Measurements from ENCODE around the gene ZNF507. TPM values are rescaled to one million over a fixed set of nuclear protein-coding genes. Genes with fewer than 3 reads are reported as not detected.

Gene ZNF507
- total and polyA plus RNA-seq, 4 donors = 4.0 to 29.8 (median 9.8) TPM

DNA sequence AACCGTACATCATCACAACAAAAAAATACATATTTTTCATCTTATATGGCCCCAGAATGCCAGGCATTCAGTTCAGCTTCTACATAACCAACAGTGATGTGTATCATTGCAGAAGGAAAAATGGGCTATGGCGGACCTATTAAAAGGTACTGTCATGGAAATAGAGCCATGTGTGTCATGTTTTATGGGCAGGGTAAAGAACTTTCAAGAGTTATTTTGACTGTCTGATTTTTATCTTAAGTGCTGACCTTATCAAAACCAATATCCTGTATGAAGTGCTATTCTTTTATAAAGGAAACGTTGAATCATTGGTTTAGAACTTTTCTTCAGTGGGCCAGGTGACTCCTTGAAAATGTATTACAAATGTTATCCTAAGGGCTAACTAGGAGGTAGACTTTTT is 9.9 kb downstream of the ZNF507 start:
- no peaks in the 10 kb centered on the region for H3K27me3 ChIP-seq (ENCODE audit: control insufficient read depth in 3 of 3, insufficient read depth in 3 of 3, low read length in 2 of 3)
- peaks cover 27 to 62% (median 43%) of the 10 kb centered on the region in 4 donors for H3K36me3 ChIP-seq (ENCODE audit: control insufficient read depth in 4 of 4, insufficient read depth in 4 of 4, low read length in 4 of 4)
- TF ChIP-seq CTCF (IDR thresholded peaks at IDR 0.05; ENCODE audit: control extremely low read depth, extremely low read depth) = no peak
- DNase-seq (no peak), ATAC-seq (ENCODE audit: insufficient read depth, low FRiP score) (no peak)
- H3K9me3 ChIP-seq (ENCODE audit: control insufficient read depth in 4 of 4, insufficient read depth in 3 of 4, low read length in 3 of 4) = no peaks in the 10 kb centered on the region
- no peak overlapping the region for H3K9ac ChIP-seq (ENCODE audit: insufficient read depth in 1 of 2, low read length in 2 of 2)
- no peak overlapping the region for H3K27ac ChIP-seq (ENCODE audit: low read depth in 1 of 2, low read length in 1 of 2)
- H3K4me3 ChIP-seq = no peak overlapping the region
- WGBS, 2 donors = 85 to 95% methylated on average over 3 of the region's 3 CpGs
- H3K4me1 ChIP-seq (ENCODE audit: control insufficient read depth in 5 of 5, insufficient read depth in 5 of 5, low read length in 5 of 5) = peaks cover 0 to 14% (median 0%) of the 10 kb centered on the region in 5 donors

- WGBS, 2 donors = 32 to 44% methylated on average over 2 of the region's 2 CpGs
- TF ChIP-seq CTCF (IDR thresholded peaks at IDR 0.05; ENCODE audit: control extremely low read depth, extremely low read depth) = no peak
- no peak overlapping the region for H3K27ac ChIP-seq (ENCODE audit: low read depth in 1 of 2, low read length in 1 of 2)
- peaks cover 0 to 5% (median 0%) of the 10 kb centered on the region in 5 donors for H3K4me1 ChIP-seq (ENCODE audit: control insufficient read depth in 5 of 5, insufficient read depth in 5 of 5, low read length in 5 of 5)
- H3K36me3 ChIP-seq (ENCODE audit: control insufficient read depth in 4 of 4, insufficient read depth in 4 of 4, low read length in 4 of 4) = peaks cover 27 to 68% (median 45%) of the 10 kb centered on the region in 4 donors
- DNase-seq (no peak), ATAC-seq (ENCODE audit: insufficient read depth, low FRiP score) (no peak)
- H3K9ac ChIP-seq (ENCODE audit: insufficient read depth in 1 of 2, low read length in 2 of 2) = no peak overlapping the region
- H3K9me3 ChIP-seq (ENCODE audit: control insufficient read depth in 4 of 4, insufficient read depth in 3 of 4, low read length in 3 of 4) = no peaks in the 10 kb centered on the region
- H3K27me3 ChIP-seq (ENCODE audit: control insufficient read depth in 3 of 3, insufficient read depth in 3 of 3, low read length in 2 of 3) = no peaks in the 10 kb centered on the region
- H3K4me3 ChIP-seq = no peak overlapping the region
These were observed 12.3 kb downstream of the ZNF507 start for GRCh38 chr19:32357720-32358119.

GRCh38 chr19:32358321-32358720 is 12.9 kb downstream of the ZNF507 start:
- H3K9ac ChIP-seq (ENCODE audit: insufficient read depth in 1 of 2, low read length in 2 of 2) = no peak overlapping the region
- TF ChIP-seq CTCF (IDR thresholded peaks at IDR 0.05; ENCODE audit: control extremely low read depth, extremely low read depth) = no peak
- peaks cover 0 to 5% (median 2%) of the 10 kb centered on the region in 5 donors for H3K4me1 ChIP-seq (ENCODE audit: control insufficient read depth in 5 of 5, insufficient read depth in 5 of 5, low read length in 5 of 5)
- H3K36me3 ChIP-seq (ENCODE audit: control insufficient read depth in 4 of 4, insufficient read depth in 4 of 4, low read length in 4 of 4) = peaks cover 22 to 62% (median 40%) of the 10 kb centered on the region in 4 donors
- no peak overlapping the region for H3K4me3 ChIP-seq
- H3K27ac ChIP-seq (ENCODE audit: low read depth in 1 of 2, low read length in 1 of 2) = no peak overlapping the region
- no peak for ATAC-seq (ENCODE audit: insufficient read depth, low FRiP score)
- H3K9me3 ChIP-seq (ENCODE audit: control insufficient read depth in 4 of 4, insufficient read depth in 3 of 4, low read length in 3 of 4) = no peaks in the 10 kb centered on the region
- no peak for DNase-seq
- 98 to 99% methylated on average over 5 of the region's 5 CpGs for WGBS, 2 donors
- H3K27me3 ChIP-seq (ENCODE audit: control insufficient read depth in 3 of 3, insufficient read depth in 3 of 3, low read length in 2 of 3) = no peaks in the 10 kb centered on the region

DNA sequence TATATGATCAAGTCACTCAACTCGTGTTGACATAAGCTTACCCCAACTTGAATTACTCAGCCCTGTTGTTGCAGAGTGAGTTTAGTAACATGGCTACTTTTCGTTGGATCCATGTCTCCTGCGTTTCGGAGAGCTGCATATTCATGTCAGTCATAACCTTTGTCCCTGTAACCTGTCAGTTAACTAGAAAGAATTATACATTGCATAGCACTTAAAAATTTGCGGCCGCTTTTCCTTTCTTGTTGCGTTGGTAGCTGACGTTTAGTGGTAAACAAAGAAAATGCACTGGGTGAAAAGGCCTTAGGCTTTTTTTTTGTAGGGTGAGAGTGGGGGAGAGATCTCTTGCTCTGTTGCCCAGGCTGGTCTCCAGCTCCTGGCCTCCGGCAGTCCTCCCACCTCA is 14.2 kb downstream of the ZNF507 start:
- 94 to 96% methylated on average over 9 of the region's 9 CpGs for WGBS, 2 donors
- Histone ChIP-seq H3K9me3 (ENCODE audit: control insufficient read depth in 4 of 4, insufficient read depth in 3 of 4, low read length in 3 of 4) (no peaks in the 10 kb centered on the region), H3K36me3 (ENCODE audit: control insufficient read depth in 4 of 4, insufficient read depth in 4 of 4, low read length in 4 of 4) (peaks cover 13 to 49% (median 32%) of the 10 kb centered on the region in 4 donors), H3K4me3 (no peak overlapping the region), H3K27me3 (ENCODE audit: control insufficient read depth in 3 of 3, insufficient read depth in 3 of 3, low read length in 2 of 3) (no peaks in the 10 kb centered on the region), H3K4me1 (ENCODE audit: control insufficient read depth in 5 of 5, insufficient read depth in 5 of 5, low read length in 5 of 5) (peaks cover 0 to 4% (median 3%) of the 10 kb centered on the region in 5 donors), H3K27ac (ENCODE audit: low read depth in 1 of 2, low read length in 1 of 2) (no peak overlapping the region), H3K9ac (ENCODE audit: insufficient read depth in 1 of 2, low read length in 2 of 2) (no peak overlapping the region)
- DNase-seq (no peak), ATAC-seq (ENCODE audit: insufficient read depth, low FRiP score) (no peak)
- TF ChIP-seq CTCF (IDR thresholded peaks at IDR 0.05; ENCODE audit: control extremely low read depth, extremely low read depth) = no peak

All from lung (tissue), 12 donors.